NCI-H345 (cell line): Measurements from ENCODE around the gene ZNF556.
"Not testable (repeated sequence)": the region's sequence is repeated elsewhere in the genome, so short reads cannot be mapped to it uniquely, and the experiment has no call there.

ENCODE experiments used
- DNase-seq: peaks from one replicate; lab custom pipeline; 2025; lab: John Stamatoyannopoulos, UW

ZNF556 gene

GRCh38 chr19:2853015-2853606 lies 14.0 kb upstream of the ZNF556 start:
- DNase-seq = no peak

DNA sequence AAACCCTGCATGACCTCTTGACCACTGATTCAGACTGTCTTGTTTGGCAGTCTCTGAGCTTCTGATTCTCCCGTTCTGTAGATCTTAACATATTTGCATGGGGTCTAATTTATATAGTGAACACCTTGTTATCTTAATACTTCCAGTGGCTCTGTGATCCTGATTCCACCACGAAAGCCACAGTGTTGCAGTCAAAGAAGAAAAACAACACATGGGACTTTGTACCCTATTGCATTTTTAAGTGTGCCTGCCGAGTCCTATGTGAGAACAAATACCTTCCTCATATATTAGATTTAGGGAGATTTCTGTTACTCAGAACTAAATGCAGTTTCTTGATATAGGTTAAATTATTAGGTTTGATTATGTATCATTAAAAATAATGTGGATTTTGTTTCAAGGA lies 12.3 kb upstream of the ZNF556 start:
- DNase-seq = no peak

- no peak for DNase-seq
Observed at GRCh38 chr19:2856457-2857050, 10.6 kb upstream of the ZNF556 start.

- DNase-seq = no peak
Observed at GRCh38 chr19:2858864-2859263, 8.3 kb upstream of the ZNF556 start.

DNA sequence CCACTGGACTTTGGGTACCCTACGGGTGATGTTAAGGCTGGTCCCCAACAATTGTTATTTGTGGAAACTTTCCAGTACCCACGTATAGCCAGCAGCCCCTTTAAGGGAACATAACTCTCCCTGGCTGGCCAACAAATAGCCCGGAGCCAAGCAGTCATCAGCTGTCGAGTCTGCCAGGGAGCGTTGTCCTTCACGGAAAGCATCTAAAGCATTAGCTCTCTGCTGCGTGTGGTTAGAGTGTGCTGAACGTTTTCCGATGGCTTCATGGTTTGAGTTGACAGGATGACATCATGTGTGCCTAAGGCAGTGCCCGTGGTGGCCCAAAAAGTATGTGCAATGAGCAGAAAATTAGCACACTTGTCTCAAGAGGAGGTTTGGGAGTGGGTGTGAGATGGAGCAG lies 3.3 kb upstream of the ZNF556 start:
- DNase-seq = no peak

- no peak for DNase-seq
Observed at GRCh38 chr19:2865334-2866100, 1.6 kb upstream of the ZNF556 start.

- DNase-seq = no peak
Observed at GRCh38 chr19:2866495-2867024, 575 bp upstream of the ZNF556 start.

- no peak for DNase-seq
Observed at GRCh38 chr19:2869618-2870017, 2.5 kb downstream of the ZNF556 start.

- not testable (repeated sequence) for DNase-seq
Observed at GRCh38 chr19:2872175-2872574, 5.0 kb downstream of the ZNF556 start.

DNA sequence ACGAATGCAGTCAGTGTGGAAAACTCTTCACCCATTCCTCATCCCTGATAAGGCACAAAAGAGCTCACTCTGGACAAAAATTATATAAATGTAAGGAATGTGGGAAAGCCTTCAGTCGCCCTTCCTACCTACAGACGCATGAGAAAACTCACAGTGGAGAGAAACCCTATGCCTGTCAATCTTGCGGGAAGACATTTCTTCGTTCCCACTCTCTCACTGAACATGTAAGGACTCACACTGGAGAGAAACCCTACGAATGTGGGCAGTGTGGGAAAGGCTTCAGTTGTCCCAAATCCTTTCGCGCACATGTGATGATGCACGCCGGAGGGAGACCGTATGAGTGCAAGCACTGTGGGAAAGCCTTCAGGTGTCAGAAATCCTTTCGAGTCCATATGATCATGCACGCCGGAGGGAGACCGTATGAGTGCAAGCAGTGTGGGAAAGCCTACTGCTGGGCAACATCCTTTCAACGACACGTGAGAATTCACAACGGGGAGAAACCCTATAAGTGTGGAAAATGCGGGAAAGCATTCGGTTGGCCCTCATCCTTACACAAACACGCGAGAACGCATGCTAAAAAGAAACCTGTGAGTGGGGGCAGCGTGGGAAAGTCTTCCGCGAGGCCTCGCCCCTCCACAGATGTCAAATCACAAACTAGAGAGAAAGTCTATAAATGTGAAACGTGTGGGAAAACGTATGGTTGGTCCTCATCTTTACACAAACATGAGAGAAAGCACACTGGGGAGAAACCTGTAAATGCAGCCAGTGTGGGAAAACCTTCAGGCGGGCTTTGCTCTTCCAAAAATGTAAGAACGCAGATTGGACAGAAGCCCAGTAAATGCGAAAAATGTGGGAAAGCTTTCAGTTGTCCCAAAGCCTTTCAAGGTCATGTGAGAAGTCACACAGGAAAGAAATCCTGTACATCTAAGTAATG lies 10.5 kb downstream of the ZNF556 start:
- no peak for DNase-seq

GRCh38 chr19:2883686-2884439 lies 16.7 kb downstream of the ZNF556 start:
- DNase-seq = no peak

GRCh38 chr19:2885736-2886135 lies 18.6 kb downstream of the ZNF556 start:
- DNase-seq = no peak

- DNase-seq = peak; percentile 55
Observed at GRCh38 chr19:2887391-2887914, 20.3 kb downstream of the ZNF556 start.

- no peak for DNase-seq
Observed at GRCh38 chr19:2888731-2889224, 21.6 kb downstream of the ZNF556 start.

DNA sequence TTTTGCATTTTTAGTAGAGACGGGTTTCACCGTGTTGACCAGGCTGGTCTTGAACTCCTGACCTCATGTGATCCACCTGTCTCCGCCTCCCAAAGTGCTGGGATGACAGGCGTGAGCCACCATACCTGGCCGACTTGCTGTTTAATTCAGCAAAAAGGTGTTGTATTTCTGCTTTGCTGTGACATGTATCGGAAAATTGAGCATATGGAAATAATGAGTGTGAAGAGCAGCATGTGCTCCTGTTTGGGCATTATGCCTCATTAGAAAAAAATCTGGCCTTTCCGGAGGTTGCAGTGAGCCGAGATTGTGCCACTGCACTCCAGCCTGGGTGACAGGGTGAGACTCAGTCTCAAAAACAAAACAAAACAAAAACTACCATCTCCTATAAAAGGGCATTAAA lies 23.4 kb downstream of the ZNF556 start:
- not testable (repeated sequence) for DNase-seq

- no peak for DNase-seq
Observed at GRCh38 chr19:2896694-2897093, 29.6 kb downstream of the ZNF556 start.

GRCh38 chr19:2900296-2901252 lies 33.4 kb downstream of the ZNF556 start, which contains the start of gene ZNF57:
Gene ZNF57 (plus strand): TSS chr19:2900928. CDS start chr19:2901046, 118 bp downstream.
- peak; percentile 99 for DNase-seq

DNA sequence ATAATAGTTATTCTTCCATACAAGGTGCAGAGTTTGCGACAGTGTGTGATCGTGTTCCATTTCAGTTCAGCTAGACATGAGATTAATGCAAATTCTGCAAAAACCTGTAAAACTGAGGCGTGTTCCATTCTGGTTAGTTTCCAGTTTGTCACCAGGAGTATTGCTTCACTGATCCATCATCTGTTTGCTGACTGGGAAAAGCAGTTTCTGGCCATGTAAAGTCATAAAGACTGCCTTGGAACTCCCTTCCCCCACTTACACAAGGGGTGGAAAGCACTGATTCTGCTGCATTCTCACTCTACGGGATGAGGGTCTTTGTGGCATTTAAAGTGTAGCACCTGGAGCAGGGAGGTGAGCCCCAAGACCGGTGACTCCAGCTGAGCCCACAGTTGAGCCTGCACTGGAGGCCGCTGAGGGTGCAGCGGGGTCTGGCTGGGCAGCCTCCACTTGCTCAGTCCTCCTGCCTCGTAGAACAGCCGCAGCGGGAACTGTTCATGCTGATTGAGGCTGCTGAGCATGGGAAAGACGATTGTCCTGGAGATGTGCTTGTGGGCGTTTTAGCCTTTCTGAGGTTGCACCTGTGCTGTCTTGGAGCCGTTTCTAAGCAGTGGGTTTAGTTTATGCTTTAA lies 35.6 kb downstream of the ZNF556 start:
- DNase-seq = no peak

- not testable (repeated sequence) for DNase-seq
Observed at GRCh38 chr19:2903326-2903725, 36.2 kb downstream of the ZNF556 start.
